HG02840 (cell line): Measurements from ENCODE around the gene RAB11FIP2.
A peak's percentile ranks its signal among the peaks of the same experiment; 100 is the strongest.

Source experiments
- ATAC-seq: cut with Tn5 transposase; IDR thresholded peaks from one replicate; pipeline ENCODE4 v1.9.1; 2021; ENCODE audit warnings: mild to moderate bottlenecking, moderate library complexity, moderate number of reproducible peaks; ENCODE audit not compliant: unreplicated experiment, low FRiP score

Gene RAB11FIP2

GRCh38 chr10:118035354-118036005 lies 11.3 kb downstream of the RAB11FIP2 start:
- no peak for ATAC-seq

- no peak for ATAC-seq
Observed at GRCh38 chr10:118034791-118035261, 11.9 kb downstream of the RAB11FIP2 start.

GRCh38 chr10:118033905-118034304 lies 12.8 kb downstream of the RAB11FIP2 start:
- ATAC-seq, result no peak

GRCh38 chr10:118032564-118032963 lies 14.2 kb downstream of the RAB11FIP2 start:
- ATAC-seq, result no peak

GRCh38 chr10:118031351-118032075 lies 15.2 kb downstream of the RAB11FIP2 start:
- no peak for ATAC-seq

GRCh38 chr10:118028619-118029018 lies 18.1 kb downstream of the RAB11FIP2 start:
- peak; percentile 73 for ATAC-seq

GRCh38 chr10:118027397-118027796 lies 19.3 kb downstream of the RAB11FIP2 start:
- no peak for ATAC-seq

GRCh38 chr10:118026936-118027335 lies 19.8 kb downstream of the RAB11FIP2 start:
- no peak for ATAC-seq

GRCh38 chr10:118020365-118020764 lies 26.4 kb downstream of the RAB11FIP2 start:
- ATAC-seq, result no peak

- no peak for ATAC-seq
Observed at GRCh38 chr10:118017850-118018249, 28.9 kb downstream of the RAB11FIP2 start.

GRCh38 chr10:118017071-118017740 lies 29.5 kb downstream of the RAB11FIP2 start:
- ATAC-seq, result no peak

GRCh38 chr10:118012952-118013525 lies 33.7 kb downstream of the RAB11FIP2 start:
- ATAC-seq, result no peak

GRCh38 chr10:118007773-118008172 lies 39.0 kb downstream of the RAB11FIP2 start:
- ATAC-seq, result no peak

- ATAC-seq, result no peak
Observed at GRCh38 chr10:118003126-118003525, 43.6 kb downstream of the RAB11FIP2 start.

- ATAC-seq, result no peak
Observed at GRCh38 chr10:118002581-118002980, 44.2 kb downstream of the RAB11FIP2 start.

- ATAC-seq, result no peak
Observed at GRCh38 chr10:117997673-117998072, 49.1 kb downstream of the RAB11FIP2 start.

GRCh38 chr10:117996709-117997108 lies 50.0 kb downstream of the RAB11FIP2 start:
- ATAC-seq, result no peak

- no peak for ATAC-seq
Observed at GRCh38 chr10:117994771-117995170, 52.0 kb downstream of the RAB11FIP2 start.

- ATAC-seq, result no peak
Observed at GRCh38 chr10:117993166-117993565, 53.6 kb downstream of the RAB11FIP2 start.

- no peak for ATAC-seq
Observed at GRCh38 chr10:117991701-117992100, 55.0 kb downstream of the RAB11FIP2 start.

GRCh38 chr10:117989962-117990361 lies 56.8 kb downstream of the RAB11FIP2 start:
- ATAC-seq, result no peak
